Measurements from ENCODE around the gene F11R. TPM values are rescaled to one million over a fixed set of nuclear protein-coding genes. Genes with fewer than 3 reads are reported as not detected.

F11R gene
- total RNA-seq, 2 experiments from 2014 or later, result 13.9 to 16.2 TPM

- no peaks in the 10 kb centered on the region for H3K36me3 Mint-ChIP-seq (ENCODE audit: low read depth)
- H3K4me1 Mint-ChIP-seq, result peaks cover 9% of the 10 kb centered on the region
- CTCF ChIA-PET, result interaction anchor here (2.2 to 2.6 kb wide), 2 partner anchors 11 to 25 kb away, joined by 6 to 11 read pairs; partner anchors contain the start of gene ITLN2
- no peak overlapping the region for H3K27ac Mint-ChIP-seq
- no peak for DNase-seq
- H3K9me3 Mint-ChIP-seq, result no peaks in the 10 kb centered on the region
- H3K4me3 Mint-ChIP-seq, result no peak overlapping the region
- peaks cover 33% of the 10 kb centered on the region for H3K27me3 Mint-ChIP-seq
- POLR2A ChIA-PET, result interaction anchor here (0.9 kb wide), 1 partner anchor 11 kb away, joined by 3 read pairs; no protein-coding TSS in a partner anchor
Measured at GRCh38 chr1:160979286-160979685, 41.7 kb downstream of the F11R start.

DNA sequence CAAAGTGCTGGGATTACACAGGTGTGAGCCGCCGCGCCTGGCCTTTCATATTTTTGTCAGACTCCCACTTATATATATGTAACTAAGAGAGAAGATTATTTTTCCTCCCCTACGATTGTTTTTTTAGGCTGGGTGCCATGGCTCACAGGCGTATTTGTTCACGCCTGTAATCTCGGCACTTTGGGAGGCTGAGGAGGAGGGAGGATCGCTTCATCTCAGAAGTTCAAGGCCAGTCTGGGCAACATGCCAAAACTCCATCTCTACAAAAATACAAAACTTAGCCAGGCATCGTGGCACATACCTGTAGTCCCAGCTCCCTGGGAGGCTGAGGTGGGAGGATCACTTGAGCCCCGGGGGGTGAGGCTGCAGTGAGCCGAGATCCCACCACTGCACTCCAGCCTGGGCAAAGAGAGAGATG lies 42.4 kb downstream of the F11R start:
- H3K9me3 Mint-ChIP-seq, result no peaks in the 10 kb centered on the region
- no peak for DNase-seq
- H3K4me1 Mint-ChIP-seq, result peaks cover 9% of the 10 kb centered on the region
- CTCF ChIA-PET, result interaction anchor here (2.2 to 2.6 kb wide), 2 partner anchors 11 to 25 kb away, joined by 6 to 11 read pairs; partner anchors contain the start of gene ITLN2
- POLR2A ChIA-PET, result interaction anchor here (0.9 kb wide), 1 partner anchor 12 kb away, joined by 3 read pairs; no protein-coding TSS in a partner anchor
- peaks cover 33% of the 10 kb centered on the region for H3K27me3 Mint-ChIP-seq
- no peak overlapping the region for H3K27ac Mint-ChIP-seq
- no peaks in the 10 kb centered on the region for H3K36me3 Mint-ChIP-seq (ENCODE audit: low read depth)
- no peak overlapping the region for H3K4me3 Mint-ChIP-seq

DNA sequence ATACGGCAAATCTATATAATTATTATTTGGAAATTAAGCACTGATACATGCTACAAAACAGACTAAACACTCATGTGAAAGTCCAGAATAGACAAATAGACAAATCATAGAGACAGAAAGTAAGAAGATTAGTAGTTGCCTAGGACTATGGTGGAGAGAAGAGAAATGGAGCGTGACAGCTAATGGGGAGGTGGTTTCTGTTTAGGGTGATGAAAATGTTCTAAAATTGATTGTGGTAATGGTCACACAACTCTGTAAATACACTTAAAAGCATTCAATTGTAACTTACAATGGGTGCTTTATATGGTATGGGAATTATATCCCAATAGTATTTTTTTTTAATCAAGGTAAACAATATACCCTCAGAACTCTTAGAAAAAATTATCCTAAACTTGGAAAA lies 45.9 kb downstream of the F11R start:
- ChIA-PET POLR2A (interaction anchor here (1.2 kb wide), 1 partner anchor 12 kb away, joined by 3 read pairs; no protein-coding TSS in a partner anchor), CTCF (interaction anchor here (1.8 kb wide), 1 partner anchor 15 kb away, joined by 4 read pairs; no protein-coding TSS in a partner anchor)
- Mint-ChIP-seq H3K4me1 (no peaks in the 10 kb centered on the region), H3K9me3 (no peaks in the 10 kb centered on the region), H3K4me3 (no peak overlapping the region), H3K27ac (no peak overlapping the region), H3K27me3 (peaks cover 12% of the 10 kb centered on the region), H3K36me3 (ENCODE audit: low read depth) (no peaks in the 10 kb centered on the region)
- DNase-seq, result no peak

- ChIA-PET POLR2A (interaction anchor here (0.9 to 1.1 kb wide), 2 partner anchors 22 to 97 kb away, joined by 3 read pairs; no protein-coding TSS in a partner anchor), CTCF (interaction anchor here (0.6 to 1.8 kb wide), 5 partner anchors 17 to 138 kb away, joined by 3 to 4 read pairs (median 3); partner anchors contain the start of gene ITLN2)
- Mint-ChIP-seq H3K4me3 (no peak overlapping the region), H3K9me3 (no peaks in the 10 kb centered on the region), H3K36me3 (ENCODE audit: low read depth) (no peaks in the 10 kb centered on the region), H3K4me1 (no peaks in the 10 kb centered on the region), H3K27ac (no peak overlapping the region), H3K27me3 (peaks cover 7% of the 10 kb centered on the region)
- no peak for DNase-seq
Measured at GRCh38 chr1:160973491-160973890, 47.5 kb downstream of the F11R start.

DNA sequence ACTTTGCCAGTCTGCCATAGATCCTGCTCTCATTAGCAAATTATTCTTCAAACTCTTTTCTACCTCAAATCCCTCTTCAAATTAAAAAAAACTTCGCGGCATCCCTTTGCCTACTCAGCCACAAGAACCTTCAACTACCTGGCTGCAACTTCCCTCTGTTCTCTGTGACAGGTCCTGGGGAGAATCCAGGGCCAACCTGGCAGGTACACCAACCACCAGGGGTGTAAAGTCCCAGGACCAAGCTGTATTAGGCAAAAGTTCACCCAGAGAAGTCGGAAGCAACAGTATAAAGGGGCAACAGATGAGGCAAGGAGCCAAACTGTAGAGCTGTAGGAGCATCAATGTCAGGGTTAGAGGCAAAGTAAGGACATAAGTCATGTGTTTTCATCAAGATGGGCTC lies 48.0 kb downstream of the F11R start:
- Mint-ChIP-seq H3K27me3 (peaks cover 7% of the 10 kb centered on the region), H3K9me3 (no peaks in the 10 kb centered on the region), H3K36me3 (ENCODE audit: low read depth) (no peaks in the 10 kb centered on the region), H3K27ac (no peak overlapping the region), H3K4me3 (no peak overlapping the region), H3K4me1 (no peaks in the 10 kb centered on the region)
- CTCF ChIA-PET, result interaction anchor here (0.6 kb wide), 1 partner anchor 112 kb away, joined by 3 read pairs; no protein-coding TSS in a partner anchor
- POLR2A ChIA-PET, result interaction anchor here (0.9 to 1.1 kb wide), 2 partner anchors 21 to 96 kb away, joined by 3 read pairs; no protein-coding TSS in a partner anchor
- DNase-seq, result no peak

DNA sequence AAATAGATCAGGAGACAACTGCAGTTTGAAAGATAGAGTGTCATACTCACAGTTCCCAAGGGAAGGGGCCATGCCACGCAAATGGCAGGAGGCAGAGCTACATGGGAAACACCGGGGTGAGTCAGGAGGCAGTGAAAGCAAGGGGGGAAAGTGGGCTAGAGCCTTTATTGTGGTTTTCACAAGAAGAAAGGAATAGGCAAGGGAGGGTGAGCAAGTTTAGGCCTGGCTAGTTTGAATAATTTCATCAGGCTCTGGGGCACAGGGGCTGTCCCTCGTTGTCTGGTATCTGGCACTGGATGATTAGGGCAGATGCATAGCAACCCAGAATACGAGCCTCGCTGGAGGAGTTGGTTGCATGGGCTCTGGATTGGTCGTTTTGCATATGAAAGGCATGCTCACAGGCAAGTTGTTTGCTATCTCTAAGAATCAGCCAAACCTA lies 49.3 kb downstream of the F11R start:
- H3K27ac Mint-ChIP-seq, result no peak overlapping the region
- no peak for DNase-seq
- CTCF ChIA-PET, result no interaction called here

DNA sequence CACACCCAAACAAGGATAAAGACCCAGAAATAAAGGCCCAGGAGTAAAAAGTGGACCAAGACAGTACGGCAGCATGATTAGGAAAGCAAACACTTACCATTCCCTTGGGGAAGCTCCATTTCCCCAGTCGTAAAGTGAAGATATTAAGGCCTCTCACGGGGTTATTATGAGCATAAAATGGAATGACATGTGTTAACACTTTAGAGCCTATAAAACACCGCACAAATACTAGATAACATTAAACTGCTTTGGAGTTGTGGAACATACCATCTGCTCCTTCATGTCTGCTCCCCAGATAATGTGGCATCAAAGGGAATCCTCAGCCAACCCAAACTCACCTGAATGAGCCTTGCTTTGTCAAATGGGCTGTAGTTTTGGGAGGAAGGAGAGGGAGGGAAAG lies 57.4 kb downstream of the F11R start:
- POLR2A ChIA-PET, result no interaction called here

More for the DNA sequence above, 49.3 kb downstream of the F11R start:
- H3K4me3 Mint-ChIP-seq, result no peak overlapping the region
- POLR2A ChIA-PET, result no interaction called here
- no peaks in the 10 kb centered on the region for H3K4me1 Mint-ChIP-seq
- no peaks in the 10 kb centered on the region for H3K9me3 Mint-ChIP-seq
- H3K36me3 Mint-ChIP-seq (ENCODE audit: low read depth), result no peaks in the 10 kb centered on the region
- H3K27me3 Mint-ChIP-seq, result peaks cover 9% of the 10 kb centered on the region

DNA sequence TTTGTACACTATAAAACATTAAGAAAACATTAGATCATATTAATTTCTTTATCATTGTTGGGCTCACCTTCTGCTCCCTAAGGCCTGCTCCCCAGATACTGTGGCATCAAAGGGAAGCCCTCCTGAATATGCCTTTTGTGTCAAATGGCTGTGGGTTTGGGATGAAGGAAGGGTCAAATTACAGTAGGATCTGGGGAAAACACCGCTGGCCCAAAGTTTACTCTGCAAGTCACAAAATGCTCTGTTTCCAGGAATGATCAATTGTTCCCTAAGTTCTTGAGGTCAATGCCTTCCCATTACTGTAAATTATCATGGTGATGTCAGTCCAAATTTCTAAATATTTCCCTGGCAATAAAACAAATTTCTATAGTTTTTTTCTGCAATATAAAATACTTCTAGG lies 59.5 kb downstream of the F11R start:
- CTCF ChIA-PET, result interaction anchor here (0.7 to 1.2 kb wide), 3 partner anchors 9 to 130 kb away, joined by 3 to 4 read pairs (median 4); no protein-coding TSS in a partner anchor

More for the DNA sequence above, 57.4 kb downstream of the F11R start:
- no peak for DNase-seq
- Mint-ChIP-seq H3K36me3 (ENCODE audit: low read depth) (no peaks in the 10 kb centered on the region), H3K4me1 (no peaks in the 10 kb centered on the region), H3K27me3 (peaks cover 2% of the 10 kb centered on the region), H3K4me3 (no peak overlapping the region), H3K9me3 (no peaks in the 10 kb centered on the region), H3K27ac (no peak overlapping the region)
- CTCF ChIA-PET, result interaction anchor here (0.8 to 1.7 kb wide), 2 partner anchors 10 to 11 kb away, joined by 3 to 4 read pairs; no protein-coding TSS in a partner anchor

DNA sequence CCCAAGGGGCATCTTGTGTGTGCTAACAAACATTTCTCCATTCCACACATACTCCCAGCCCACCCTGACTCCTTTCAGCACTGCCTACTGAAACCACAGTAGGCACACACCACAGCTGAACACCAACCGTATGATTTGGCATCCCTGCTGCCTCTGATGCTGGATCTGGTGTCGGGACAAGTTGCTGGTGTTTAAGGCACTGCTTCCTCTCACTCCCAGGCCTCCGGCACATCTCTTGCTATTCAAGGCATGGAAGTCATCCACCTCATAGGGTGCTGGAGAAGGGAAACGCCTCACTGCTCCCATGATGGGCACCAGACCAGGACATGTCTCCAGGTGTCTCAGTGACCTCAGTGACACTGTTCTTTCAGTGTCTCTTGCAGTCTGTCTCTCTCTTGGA lies 64.0 kb downstream of the F11R start:
- Mint-ChIP-seq H3K4me3 (no peak overlapping the region), H3K4me1 (peaks cover 7% of the 10 kb centered on the region), H3K9me3 (no peaks in the 10 kb centered on the region), H3K27ac (no peak overlapping the region), H3K27me3 (peaks cover 2% of the 10 kb centered on the region), H3K36me3 (ENCODE audit: low read depth) (no peaks in the 10 kb centered on the region)
- ChIA-PET POLR2A (no interaction called here), CTCF (interaction anchor here (7.3 kb wide), 1 partner anchor 120 kb away, joined by 300 read pairs; no protein-coding TSS in a partner anchor)
- DNase-seq, result no peak

More for the DNA sequence above, 59.5 kb downstream of the F11R start:
- Mint-ChIP-seq H3K4me3 (no peak overlapping the region), H3K27me3 (peaks cover 2% of the 10 kb centered on the region), H3K27ac (no peak overlapping the region), H3K36me3 (ENCODE audit: low read depth) (no peaks in the 10 kb centered on the region), H3K9me3 (no peaks in the 10 kb centered on the region), H3K4me1 (no peaks in the 10 kb centered on the region)
- POLR2A ChIA-PET, result no interaction called here
- no peak for DNase-seq

- Mint-ChIP-seq H3K36me3 (ENCODE audit: low read depth) (no peaks in the 10 kb centered on the region), H3K27me3 (peaks cover 2% of the 10 kb centered on the region), H3K9me3 (no peaks in the 10 kb centered on the region), H3K4me1 (peaks cover 7% of the 10 kb centered on the region), H3K4me3 (no peak within 1 kb of the TSS), H3K27ac (no peak within 1 kb of the TSS)
- ChIA-PET POLR2A (interaction anchor here (0.8 to 2.4 kb wide), 4 partner anchors 66 to 327 kb away, joined by 3 to 21 read pairs (median 4); partner anchors contain the start of gene F11R), CTCF (interaction anchor here (0.6 to 7.3 kb wide), 35 partner anchors 8 to 276 kb away, joined by 3 to 300 read pairs (median 5); partner anchors contain the start of genes CD244, CD48 and TSTD1)
- peak; percentile 64 for DNase-seq
Measured at GRCh38 chr1:160954158-160955104, 66.5 kb downstream of the F11R start, which contains the start of gene ITLN2. Gene ITLN2, minus strand, starts transcription at chr1:160954809. Its CDS starts 68 bp downstream, at chr1:160954741.

DNA sequence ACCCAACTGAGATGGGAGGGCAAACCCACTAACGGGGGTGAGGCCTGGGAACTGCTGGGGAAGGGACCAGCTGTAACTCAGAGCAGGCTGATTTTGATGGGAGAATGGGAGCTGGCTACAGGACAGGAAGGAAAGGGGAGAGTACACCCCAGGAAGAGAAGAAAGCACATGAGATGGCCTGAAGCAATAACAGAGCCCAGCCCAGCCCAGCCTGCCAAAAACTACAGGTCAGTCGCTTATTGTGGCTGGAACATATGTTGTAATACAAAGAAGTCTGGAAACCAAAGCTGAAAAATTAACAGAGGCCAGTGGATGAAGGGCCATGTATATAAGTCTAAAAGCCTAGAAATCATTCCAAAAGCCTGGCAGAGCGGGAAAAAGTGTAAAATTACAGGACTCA lies 67.9 kb downstream of the F11R start:
- ChIA-PET POLR2A (interaction anchor here (1.7 to 2.4 kb wide), 2 partner anchors 117 to 270 kb away, joined by 4 to 21 read pairs; no protein-coding TSS in a partner anchor), CTCF (interaction anchor here (1.2 to 7.3 kb wide), 24 partner anchors 10 to 281 kb away, joined by 3 to 300 read pairs (median 8); no protein-coding TSS in a partner anchor)
- no peaks in the 10 kb centered on the region for H3K9me3 Mint-ChIP-seq
- H3K27me3 Mint-ChIP-seq, result peaks cover 2% of the 10 kb centered on the region
- no peaks in the 10 kb centered on the region for H3K36me3 Mint-ChIP-seq (ENCODE audit: low read depth)
- DNase-seq, result no peak
- no peak overlapping the region for H3K4me3 Mint-ChIP-seq
- H3K4me1 Mint-ChIP-seq, result peaks cover 7% of the 10 kb centered on the region
- no peak overlapping the region for H3K27ac Mint-ChIP-seq

DNA sequence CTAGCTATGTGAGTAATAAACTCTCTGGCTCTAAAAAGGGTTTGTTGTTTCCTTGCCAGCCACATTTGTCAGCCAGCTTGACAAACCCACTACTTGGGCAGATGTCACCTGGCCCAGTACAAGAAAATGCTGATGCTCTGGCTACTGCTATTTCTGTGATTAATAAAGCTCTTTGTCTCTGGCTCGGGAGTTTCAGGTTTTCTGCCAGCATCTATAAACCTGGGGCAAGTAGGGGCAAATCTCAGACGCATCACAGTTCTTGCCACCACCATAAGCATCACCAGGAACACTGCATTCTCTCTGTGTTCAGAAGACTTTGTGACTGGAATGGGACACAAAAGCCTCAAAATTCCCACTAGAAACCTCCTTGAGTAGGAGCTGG lies 68.8 kb downstream of the F11R start:
- Mint-ChIP-seq H3K4me3 (no peak overlapping the region), H3K4me1 (peaks cover 7% of the 10 kb centered on the region), H3K27ac (no peak overlapping the region), H3K36me3 (ENCODE audit: low read depth) (no peaks in the 10 kb centered on the region), H3K27me3 (no peaks in the 10 kb centered on the region), H3K9me3 (no peaks in the 10 kb centered on the region)
- no peak for DNase-seq
- CTCF ChIA-PET, result interaction anchor here (0.5 to 7.3 kb wide), 45 partner anchors 8 to 323 kb away, joined by 3 to 300 read pairs (median 4); partner anchors contain the start of genes CD244 and TSTD1
- POLR2A ChIA-PET, result interaction anchor here (0.7 to 2.3 kb wide), 4 partner anchors 17 to 117 kb away, joined by 3 to 10 read pairs (median 4); no protein-coding TSS in a partner anchor
